ENCODE data around the gene LAMC3.

Gene LAMC3

DNA sequence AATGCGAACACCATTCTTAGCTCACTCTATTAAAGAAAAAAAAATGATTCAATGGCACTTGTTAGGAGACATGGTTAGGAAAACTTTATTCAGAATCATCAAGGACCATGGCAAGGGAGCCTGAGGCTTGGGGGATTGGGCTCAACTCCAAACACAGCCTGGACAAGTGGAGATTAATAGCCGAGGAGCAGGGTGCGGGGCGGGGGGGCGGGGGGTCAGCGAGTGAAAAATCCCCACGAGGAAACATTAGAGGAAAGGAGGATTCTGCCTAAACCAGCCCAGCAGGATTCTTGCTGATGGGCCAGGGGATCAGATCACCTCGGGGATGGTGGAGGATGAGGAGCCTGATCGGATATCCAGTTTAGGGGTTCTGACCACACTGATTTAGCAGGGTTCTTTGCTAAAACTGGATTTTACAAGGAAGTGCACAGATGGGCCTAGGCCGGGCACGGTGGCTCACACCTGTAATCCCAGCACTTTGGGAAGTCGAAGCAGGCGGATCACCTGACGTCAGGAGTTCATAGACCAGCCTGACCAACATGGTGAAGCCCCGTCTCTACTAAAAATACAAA lies 45.6 kb upstream of the LAMC3 start:
- DNase-seq (ENCODE audit: low spot score), result no peak
- in situ Hi-C loops (cut with MboI; ENCODE audit: low sequenced_read_pairs, unreplicated experiment), result no loop called here
- TF ChIP-seq, protein P1, sequence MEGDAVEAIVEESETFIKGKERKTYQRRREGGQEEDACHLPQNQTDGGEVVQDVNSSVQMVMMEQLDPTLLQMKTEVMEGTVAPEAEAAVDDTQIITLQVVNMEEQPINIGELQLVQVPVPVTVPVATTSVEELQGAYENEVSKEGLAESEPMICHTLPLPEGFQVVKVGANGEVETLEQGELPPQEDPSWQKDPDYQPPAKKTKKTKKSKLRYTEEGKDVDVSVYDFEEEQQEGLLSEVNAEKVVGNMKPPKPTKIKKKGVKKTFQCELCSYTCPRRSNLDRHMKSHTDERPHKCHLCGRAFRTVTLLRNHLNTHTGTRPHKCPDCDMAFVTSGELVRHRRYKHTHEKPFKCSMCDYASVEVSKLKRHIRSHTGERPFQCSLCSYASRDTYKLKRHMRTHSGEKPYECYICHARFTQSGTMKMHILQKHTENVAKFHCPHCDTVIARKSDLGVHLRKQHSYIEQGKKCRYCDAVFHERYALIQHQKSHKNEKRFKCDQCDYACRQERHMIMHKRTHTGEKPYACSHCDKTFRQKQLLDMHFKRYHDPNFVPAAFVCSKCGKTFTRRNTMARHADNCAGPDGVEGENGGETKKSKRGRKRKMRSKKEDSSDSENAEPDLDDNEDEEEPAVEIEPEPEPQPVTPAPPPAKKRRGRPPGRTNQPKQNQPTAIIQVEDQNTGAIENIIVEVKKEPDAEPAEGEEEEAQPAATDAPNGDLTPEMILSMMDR (IDR thresholded peaks at IDR 0.05; ENCODE audit: borderline replicate concordance, control extremely low read depth, extremely low read depth, insufficient read depth, missing control alignments), result no peak

DNA sequence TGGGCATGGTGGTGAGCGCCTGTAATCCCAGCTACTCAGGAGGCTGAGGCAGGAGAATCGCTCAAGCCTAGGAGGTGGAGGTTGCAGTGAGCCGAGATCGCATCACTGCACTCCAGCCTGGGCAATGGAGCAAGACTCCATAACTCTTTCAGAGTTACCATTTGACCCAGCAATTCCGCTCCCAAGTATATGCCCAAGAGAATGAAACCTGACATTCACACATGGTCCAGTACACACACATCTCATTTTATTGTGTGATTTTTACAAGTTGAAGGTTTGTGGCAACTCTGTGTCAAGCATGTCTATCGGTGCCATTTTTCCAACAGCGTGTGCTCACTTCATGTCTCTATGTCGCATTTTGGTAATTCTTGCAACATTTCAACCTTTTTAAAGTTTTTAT lies 45.1 kb upstream of the LAMC3 start:
- no peak for DNase-seq (ENCODE audit: low spot score)
- in situ Hi-C loops (cut with MboI; ENCODE audit: low sequenced_read_pairs, unreplicated experiment), result no loop called here
- TF ChIP-seq, protein P1 (IDR thresholded peaks at IDR 0.05; ENCODE audit: borderline replicate concordance, control extremely low read depth, extremely low read depth, insufficient read depth, missing control alignments), result no peak

DNA sequence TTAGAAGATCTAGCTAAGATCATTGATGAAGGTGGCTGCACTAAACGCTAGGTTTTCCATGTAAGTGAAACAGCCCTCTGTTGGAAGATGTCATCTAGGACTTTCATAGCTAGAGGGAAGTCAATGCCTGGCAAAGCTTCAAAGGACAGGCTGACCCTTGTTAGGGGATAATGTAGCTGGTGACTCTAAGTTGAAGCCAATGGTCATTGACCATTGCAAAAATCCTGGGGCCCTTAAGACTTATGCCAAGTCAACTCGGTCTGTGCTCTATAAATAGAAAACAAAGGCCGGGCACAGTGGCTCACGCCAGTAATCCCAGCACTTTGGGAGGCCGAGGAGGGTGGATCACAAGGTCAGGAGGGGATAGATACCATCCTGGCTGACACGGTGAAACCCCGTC lies 43.3 kb upstream of the LAMC3 start:
- no peak for DNase-seq (ENCODE audit: low spot score)
- TF ChIP-seq, protein P1 (IDR thresholded peaks at IDR 0.05; ENCODE audit: borderline replicate concordance, control extremely low read depth, extremely low read depth, insufficient read depth, missing control alignments), result no peak
- in situ Hi-C loops (cut with MboI; ENCODE audit: low sequenced_read_pairs, unreplicated experiment), result no loop called here

DNA sequence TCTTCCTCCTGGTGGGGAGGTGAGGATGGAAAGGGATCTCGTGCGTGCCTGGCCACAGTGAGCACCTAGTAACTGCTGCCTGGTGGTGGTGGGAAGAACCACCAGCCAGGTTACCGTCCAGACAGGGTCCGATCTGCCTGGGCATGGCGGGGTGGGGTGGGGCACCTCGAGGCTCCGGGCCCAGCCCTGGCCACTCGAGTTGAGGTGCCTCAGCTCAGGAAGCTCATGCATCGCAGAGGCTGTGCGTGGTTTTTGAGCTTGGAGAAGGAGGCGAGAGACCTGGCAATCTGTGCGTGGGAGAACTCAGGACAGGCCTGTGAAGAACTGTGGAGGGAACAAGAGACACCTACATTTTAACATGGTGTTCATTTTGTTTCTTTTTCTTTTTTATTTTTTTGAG lies 38.9 kb upstream of the LAMC3 start:
- DNase-seq (ENCODE audit: low spot score), result no peak
- TF ChIP-seq, protein P1 (IDR thresholded peaks at IDR 0.05; ENCODE audit: borderline replicate concordance, control extremely low read depth, extremely low read depth, insufficient read depth, missing control alignments), result no peak
- in situ Hi-C loops (cut with MboI; ENCODE audit: low sequenced_read_pairs, unreplicated experiment), result no loop called here

DNA sequence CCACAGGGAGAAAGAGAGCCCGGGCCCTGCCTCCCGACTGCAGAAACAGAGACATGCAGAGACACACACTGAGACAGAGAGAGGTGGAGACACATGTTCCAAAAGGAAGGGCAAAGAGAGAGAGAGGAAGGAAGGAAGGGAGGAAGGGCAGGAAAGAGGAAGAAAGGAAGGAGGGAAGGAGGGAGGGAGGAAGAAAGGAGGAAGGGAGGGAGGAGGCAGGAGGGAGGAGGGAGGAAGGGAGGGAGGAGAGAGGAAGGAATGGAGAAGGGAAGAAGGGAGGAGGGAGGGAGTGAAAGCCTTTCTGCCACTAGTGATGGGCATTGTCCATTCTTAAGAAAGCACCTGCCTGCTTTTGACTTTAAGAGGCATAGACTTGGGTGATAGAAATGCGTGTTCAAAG lies 38.1 kb upstream of the LAMC3 start:
- in situ Hi-C loops (cut with MboI; ENCODE audit: low sequenced_read_pairs, unreplicated experiment), result no loop called here

DNA sequence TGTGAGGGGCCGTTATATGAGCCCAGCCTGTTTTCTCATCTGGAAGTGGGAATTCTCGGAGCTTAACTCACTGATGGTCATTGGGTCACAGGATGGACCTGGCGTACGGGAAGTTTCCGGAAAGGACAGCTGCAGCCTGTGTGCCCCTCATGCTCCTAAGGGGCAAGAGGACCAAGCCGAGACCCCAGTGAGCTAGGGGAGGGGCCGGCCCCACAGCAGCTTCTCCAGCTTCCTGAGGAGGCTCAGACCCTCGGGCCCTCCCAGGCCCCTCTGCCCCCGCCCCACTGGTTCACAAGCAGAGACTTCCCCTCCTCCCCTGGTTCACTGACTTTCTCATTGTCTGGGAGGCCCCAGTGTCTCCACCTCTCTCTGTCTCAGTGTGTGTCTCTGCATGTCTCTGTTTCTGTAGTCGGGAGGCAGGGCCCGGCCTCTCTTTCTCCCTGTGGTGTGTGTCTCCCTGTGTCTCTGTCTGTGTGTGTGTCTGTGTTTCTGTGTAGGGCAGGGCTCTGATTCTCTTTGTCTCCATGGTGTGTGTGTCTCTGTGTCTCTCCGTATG lies 37.6 kb upstream of the LAMC3 start:
- in situ Hi-C loops (cut with MboI; ENCODE audit: low sequenced_read_pairs, unreplicated experiment), result no loop called here
- TF ChIP-seq, protein P1 (IDR thresholded peaks at IDR 0.05; ENCODE audit: borderline replicate concordance, control extremely low read depth, extremely low read depth, insufficient read depth, missing control alignments), result no peak
- DNase-seq (ENCODE audit: low spot score), result no peak

More for the DNA sequence above, 38.1 kb upstream of the LAMC3 start:
- DNase-seq (ENCODE audit: low spot score), result no peak
- TF ChIP-seq, protein P1 (IDR thresholded peaks at IDR 0.05; ENCODE audit: borderline replicate concordance, control extremely low read depth, extremely low read depth, insufficient read depth, missing control alignments), result no peak
